ENCODE data around the gene MAEL. TPM values are rescaled to one million over a fixed set of nuclear protein-coding genes. Genes with fewer than 3 reads are reported as not detected.

MAEL gene
- polyA plus RNA-seq, 1 donor from 2014 or later: not detected

DNA sequence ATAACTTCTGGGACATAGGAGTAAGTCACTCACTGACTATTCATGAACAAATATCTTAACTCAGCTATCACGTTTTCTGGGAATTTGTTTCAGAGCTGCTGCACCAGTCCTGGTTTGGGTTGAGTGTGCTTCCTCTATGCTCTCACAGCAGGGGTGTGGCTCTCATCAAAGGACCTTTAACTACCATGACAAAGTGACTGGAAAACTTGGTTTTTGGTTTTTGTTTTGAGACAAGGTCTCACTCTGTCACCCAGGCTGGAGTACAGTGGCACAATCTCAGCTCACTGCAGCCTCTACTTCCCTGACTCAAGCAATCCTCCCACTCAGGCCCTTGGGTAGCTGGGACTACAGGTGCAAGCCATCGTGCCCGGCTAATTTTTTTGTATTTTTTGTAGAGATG is 17.8 kb upstream of the MAEL start:
- Mint-ChIP-seq H3K4me3 (no peak overlapping the region), H3K27me3 (peaks cover 46% of the 10 kb centered on the region), H3K36me3 (peaks cover 2% of the 10 kb centered on the region), H3K9me3 (no peaks in the 10 kb centered on the region), H3K4me1 (peaks cover 13 to 18% (median 17%) of the 10 kb centered on the region in 3 donors), H3K27ac (no peak overlapping the region)

DNA sequence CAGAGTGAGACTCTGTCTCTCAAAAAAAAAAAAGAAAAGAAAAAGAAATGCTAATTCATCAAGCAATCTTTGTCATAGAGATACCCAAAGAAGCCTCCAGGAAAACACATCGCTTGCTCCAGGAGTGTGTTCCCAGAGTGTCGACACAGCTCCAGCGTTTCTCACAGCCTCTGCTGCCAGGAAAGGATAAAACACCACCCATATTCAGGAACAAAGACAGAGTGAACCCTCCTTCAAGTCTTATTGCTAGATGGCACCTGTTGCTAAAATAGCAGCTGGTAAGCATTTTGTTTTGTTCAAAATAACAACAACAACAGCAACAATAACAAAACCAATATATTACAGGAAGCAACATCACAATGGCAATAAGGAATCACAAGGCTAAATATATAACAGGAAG is 16.9 kb upstream of the MAEL start:
- peaks cover 14 to 23% (median 20%) of the 10 kb centered on the region in 3 donors for H3K4me1 Mint-ChIP-seq
- H3K36me3 Mint-ChIP-seq: peaks cover 2% of the 10 kb centered on the region
- H3K27ac Mint-ChIP-seq: no peak overlapping the region
- H3K9me3 Mint-ChIP-seq: no peaks in the 10 kb centered on the region
- H3K27me3 Mint-ChIP-seq: peaks cover 48% of the 10 kb centered on the region
- H3K4me3 Mint-ChIP-seq: peak overlapping the region in 1 of 4 donors; percentile 13

DNA sequence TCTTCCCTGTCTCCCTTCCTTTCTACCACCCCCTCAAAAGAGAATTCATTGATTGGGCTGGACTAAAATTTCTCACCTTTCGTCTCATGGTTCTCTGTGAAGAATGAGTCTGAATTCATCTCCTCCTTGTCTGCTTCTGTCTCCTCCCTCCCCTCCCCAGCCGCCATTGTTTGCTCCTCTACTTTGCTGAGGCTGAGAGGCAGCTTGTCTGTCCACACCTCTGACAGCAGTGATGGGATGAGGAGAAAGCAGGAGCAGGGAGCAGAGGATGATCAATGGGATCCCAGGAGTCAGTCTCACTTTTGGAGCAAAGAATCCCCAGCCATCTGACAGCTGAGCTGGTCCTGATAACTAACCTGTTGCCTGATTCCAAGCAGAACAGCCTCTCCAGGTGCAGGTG is 16.3 kb upstream of the MAEL start:
- peaks cover 48% of the 10 kb centered on the region for H3K27me3 Mint-ChIP-seq
- no peaks in the 10 kb centered on the region for H3K9me3 Mint-ChIP-seq
- peaks cover 14 to 24% (median 20%) of the 10 kb centered on the region in 3 donors for H3K4me1 Mint-ChIP-seq
- peaks cover 2% of the 10 kb centered on the region for H3K36me3 Mint-ChIP-seq
- no peak overlapping the region for H3K27ac Mint-ChIP-seq
- no peak overlapping the region for H3K4me3 Mint-ChIP-seq

DNA sequence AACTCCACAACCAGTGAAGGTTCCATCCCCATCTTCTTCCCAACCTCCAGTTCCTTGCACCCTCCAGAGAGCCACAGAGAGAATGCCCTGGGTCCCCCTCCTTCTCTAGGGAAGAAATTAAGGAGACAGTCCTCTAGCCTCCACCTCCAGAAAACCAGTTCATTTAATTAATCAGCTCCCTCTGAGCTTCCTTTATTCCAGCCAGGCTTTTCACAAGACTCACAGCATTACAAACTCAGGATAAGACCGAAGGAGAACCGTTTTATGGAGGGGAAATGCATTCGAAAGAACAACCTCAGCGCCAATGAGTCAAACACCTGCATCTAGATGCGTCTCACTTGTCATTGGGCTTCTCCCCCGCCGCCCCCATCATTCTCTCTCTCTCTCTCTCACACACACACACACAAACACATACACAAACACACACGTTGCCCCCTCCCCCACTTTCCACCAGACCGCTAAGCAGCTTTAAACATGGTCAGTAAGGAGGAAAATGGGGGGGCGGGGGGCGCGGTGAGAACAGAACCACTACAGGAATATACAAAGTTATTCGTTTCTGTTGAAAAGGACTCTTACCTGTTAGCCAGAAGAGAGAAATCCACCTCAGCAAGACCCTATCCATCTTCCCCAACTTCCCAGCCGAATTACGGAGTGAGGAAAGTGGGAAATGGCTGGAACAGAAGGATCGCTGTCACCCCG is 14.3 kb upstream of the MAEL start:
- Mint-ChIP-seq H3K27me3 (peaks cover 43% of the 10 kb centered on the region), H3K27ac (peak overlapping the region in 1 of 3 donors; percentile 73), H3K9me3 (no peaks in the 10 kb centered on the region), H3K4me1 (peaks cover 14 to 24% (median 20%) of the 10 kb centered on the region in 3 donors), H3K4me3 (peak overlapping the region; percentile 66 to 94 (median 88)), H3K36me3 (peaks cover 2% of the 10 kb centered on the region)

DNA sequence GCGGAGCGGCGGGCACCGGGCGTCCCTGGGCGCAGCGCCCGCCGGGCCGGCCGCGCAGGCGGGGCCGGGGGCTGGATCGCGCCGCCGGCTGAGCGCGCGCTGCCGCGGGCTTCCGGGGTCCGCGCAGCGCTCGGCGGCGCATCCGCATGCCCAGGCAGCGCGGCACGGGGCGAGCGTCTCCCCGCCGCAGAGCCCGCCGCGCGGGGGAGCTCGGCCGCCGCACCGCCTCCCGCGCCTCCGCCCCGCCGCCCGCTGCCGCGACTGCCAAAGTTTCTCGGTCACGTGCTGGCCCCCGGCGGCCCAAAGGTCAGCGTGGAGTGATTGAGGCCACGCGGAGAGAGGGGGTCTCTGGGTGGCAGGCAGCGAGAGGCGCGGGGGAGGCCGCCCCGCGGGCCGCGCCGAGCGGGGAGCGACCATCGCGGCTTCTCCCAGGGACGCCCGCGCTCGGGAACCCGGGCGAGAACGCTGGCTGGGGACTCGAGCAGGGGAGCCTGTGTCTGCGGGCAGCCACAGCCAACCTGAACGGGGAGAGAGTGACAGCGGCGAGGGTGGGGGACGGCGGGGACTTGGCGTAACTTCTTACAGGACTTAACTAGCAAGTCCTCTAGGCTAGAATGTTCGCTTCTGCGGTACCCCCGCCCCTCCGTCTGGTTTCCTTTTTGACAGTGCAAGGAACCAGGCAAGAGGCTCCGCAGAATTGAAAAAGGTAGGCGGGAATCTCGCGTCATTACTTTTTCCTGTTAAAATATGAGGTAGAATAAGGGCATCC is 13.5 kb upstream of the MAEL start, which contains the start of gene ILDR2:
ILDR2 (minus strand) TSS at position 180 of the 769 bp plus-strand sequence. CDS start 272 bp downstream, outside the sequence.
- peaks cover 14 to 22% (median 20%) of the 10 kb centered on the region in 3 donors for H3K4me1 Mint-ChIP-seq
- peak within 1 kb of the TSS in 1 of 3 donors; percentile 73 for H3K27ac Mint-ChIP-seq
- peaks cover 2% of the 10 kb centered on the region for H3K36me3 Mint-ChIP-seq
- H3K9me3 Mint-ChIP-seq: no peaks in the 10 kb centered on the region
- H3K4me3 Mint-ChIP-seq: peak within 1 kb of the TSS; percentile 83 to 94 (median 88)
- H3K27me3 Mint-ChIP-seq: peaks cover 38% of the 10 kb centered on the region

DNA sequence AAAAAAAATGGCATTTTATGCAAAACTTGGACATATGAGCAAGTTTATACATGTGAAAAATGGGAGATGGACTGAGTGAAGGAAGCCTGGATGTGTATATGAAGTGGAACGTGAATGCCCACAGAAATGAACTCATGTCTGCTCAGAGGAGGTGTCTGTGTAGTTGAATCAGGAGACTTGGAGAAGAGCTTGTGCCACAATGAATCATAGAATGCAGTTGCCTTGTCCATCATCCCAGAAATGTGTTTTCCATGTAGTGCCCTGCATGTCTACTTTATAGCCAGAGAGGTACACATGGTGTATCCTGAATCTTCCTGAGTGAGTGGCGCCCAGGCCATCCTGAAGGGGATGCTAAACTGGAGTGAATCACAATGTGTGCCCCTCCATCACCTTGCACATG is 11.1 kb upstream of the MAEL start:
- peaks cover 12 to 19% (median 15%) of the 10 kb centered on the region in 3 donors for H3K4me1 Mint-ChIP-seq
- no peak overlapping the region for H3K27ac Mint-ChIP-seq
- H3K36me3 Mint-ChIP-seq: peaks cover 2% of the 10 kb centered on the region
- peaks cover 22% of the 10 kb centered on the region for H3K27me3 Mint-ChIP-seq
- no peaks in the 10 kb centered on the region for H3K9me3 Mint-ChIP-seq
- H3K4me3 Mint-ChIP-seq: no peak overlapping the region

DNA sequence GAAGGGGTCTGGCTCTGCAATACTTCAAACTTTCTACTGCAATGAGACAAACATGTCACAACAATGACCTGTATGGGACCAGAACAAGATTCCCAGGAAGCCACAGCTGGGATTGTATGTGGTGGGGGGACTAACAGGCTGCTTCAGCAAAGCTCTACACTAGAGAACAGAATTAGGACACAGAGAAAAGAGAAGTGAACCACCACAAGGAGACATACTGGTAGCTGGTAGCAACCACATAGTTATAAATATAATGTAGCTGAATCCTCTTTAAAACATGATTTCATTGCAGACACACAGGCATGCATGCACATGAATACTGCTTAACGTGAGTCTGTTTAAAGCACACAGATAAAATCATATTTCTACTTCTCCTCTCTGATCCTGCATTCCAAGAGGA is 10.3 kb upstream of the MAEL start:
- Mint-ChIP-seq H3K4me3 (peak overlapping the region in 1 of 4 donors; percentile 22), H3K36me3 (peaks cover 2% of the 10 kb centered on the region), H3K27me3 (peaks cover 18% of the 10 kb centered on the region), H3K4me1 (peaks cover 12 to 19% (median 15%) of the 10 kb centered on the region in 3 donors), H3K9me3 (no peaks in the 10 kb centered on the region), H3K27ac (no peak overlapping the region)

DNA sequence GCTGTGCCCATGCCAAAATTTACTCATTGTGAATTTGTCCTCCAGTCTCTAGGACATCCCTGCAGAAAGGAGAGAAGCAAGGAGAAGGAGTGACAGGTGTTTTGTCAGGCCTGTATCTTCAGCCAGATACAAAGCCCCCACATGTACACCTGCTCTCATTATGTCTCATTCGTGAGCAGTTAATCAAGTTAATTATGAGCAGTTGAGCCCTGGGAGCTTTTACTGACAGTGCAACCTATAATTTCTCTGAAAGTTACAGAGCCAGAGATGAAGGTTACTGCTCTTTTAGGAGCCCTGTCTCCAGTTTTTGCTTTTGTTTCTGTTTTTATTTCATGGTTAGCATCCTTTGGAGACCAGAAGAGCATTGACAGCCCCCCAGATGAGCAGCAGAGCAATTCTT is 8.7 kb upstream of the MAEL start:
- H3K27me3 Mint-ChIP-seq: peaks cover 6% of the 10 kb centered on the region

DNA sequence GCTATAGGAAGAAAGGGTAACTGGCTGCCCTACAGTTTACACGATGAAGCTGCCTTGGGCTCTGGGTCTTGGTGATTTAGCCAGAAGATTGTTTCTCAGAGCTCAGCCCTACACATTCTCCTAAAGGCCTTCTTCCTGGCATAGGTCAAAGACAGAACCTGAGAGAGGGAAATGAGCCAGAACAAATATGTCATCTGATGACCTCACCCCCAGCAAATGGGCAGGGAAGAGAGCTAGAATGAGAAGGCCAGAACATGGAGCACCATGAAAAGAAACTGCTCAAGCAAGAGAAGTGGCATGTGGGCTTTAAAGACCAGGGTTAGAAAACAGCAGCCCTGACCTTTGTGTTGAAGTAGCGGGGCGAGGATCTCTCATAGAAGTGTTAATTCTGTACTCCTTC is 8.3 kb upstream of the MAEL start:
- Mint-ChIP-seq H3K36me3 (no peaks in the 10 kb centered on the region), H3K27me3 (peaks cover 6% of the 10 kb centered on the region), H3K9me3 (peaks cover 0 to 2% (median under 1%) of the 10 kb centered on the region in 3 donors), H3K4me1 (peaks cover 5 to 11% (median 6%) of the 10 kb centered on the region in 3 donors), H3K4me3 (no peak overlapping the region), H3K27ac (no peak overlapping the region)

More for the DNA sequence above, 8.7 kb upstream of the MAEL start:
- Mint-ChIP-seq H3K9me3 (peaks cover 0 to 1% (median 0%) of the 10 kb centered on the region in 3 donors), H3K4me1 (peaks cover 5 to 12% (median 6%) of the 10 kb centered on the region in 3 donors), H3K4me3 (no peak overlapping the region), H3K36me3 (no peaks in the 10 kb centered on the region), H3K27ac (no peak overlapping the region)

DNA sequence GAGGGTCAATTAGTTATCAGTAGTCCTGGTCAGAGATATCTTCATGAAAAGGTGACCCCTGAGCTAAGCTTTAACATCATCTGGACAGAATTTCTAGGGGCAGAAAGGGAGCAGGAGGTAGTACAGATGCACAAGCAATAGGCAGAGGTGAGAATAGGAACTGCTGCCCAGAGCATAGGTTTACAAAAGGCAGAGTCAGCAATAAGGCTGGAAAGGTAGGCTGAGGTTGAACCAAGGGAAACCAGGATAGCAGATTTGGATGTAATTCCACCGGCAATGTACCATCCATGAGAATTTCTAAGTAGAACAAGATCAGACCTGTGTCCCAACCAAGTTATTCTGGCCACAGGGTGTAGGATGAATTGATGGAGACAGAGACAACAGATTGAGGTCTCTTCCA is 7.5 kb upstream of the MAEL start:
- Mint-ChIP-seq H3K27ac (no peak overlapping the region), H3K9me3 (peaks cover 0 to 4% (median 3%) of the 10 kb centered on the region in 3 donors), H3K36me3 (peaks cover 2% of the 10 kb centered on the region), H3K4me3 (no peak overlapping the region), H3K4me1 (peaks cover 0 to 4% (median 0%) of the 10 kb centered on the region in 3 donors), H3K27me3 (peaks cover 6% of the 10 kb centered on the region)

DNA sequence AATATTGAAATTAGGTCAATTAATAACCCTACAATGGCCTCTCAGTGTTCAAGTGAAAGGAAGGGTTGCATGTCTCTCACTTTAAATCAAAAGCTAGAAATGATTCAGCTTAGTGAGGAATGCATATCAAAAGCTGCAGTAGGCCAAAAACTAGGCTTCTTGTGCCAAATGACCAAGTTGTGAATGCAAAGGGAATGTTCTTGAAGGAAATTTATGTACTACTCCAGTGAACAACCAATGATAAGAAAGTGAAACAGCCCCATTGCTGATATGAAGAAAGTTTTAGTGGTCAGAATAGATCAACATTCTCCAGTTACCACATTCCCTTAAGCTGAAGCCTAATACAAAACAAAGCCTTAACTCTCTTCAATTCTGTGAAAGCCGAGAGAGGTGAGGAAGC is 10.0 kb downstream of the MAEL start:
- peaks cover 4% of the 10 kb centered on the region for H3K36me3 Mint-ChIP-seq
- H3K27ac Mint-ChIP-seq: no peak overlapping the region
- no peak overlapping the region for H3K4me3 Mint-ChIP-seq
- no peaks in the 10 kb centered on the region for H3K4me1 Mint-ChIP-seq
- H3K27me3 Mint-ChIP-seq: peaks cover 10% of the 10 kb centered on the region
- H3K9me3 Mint-ChIP-seq: peaks cover 0 to 17% (median 3%) of the 10 kb centered on the region in 3 donors

DNA sequence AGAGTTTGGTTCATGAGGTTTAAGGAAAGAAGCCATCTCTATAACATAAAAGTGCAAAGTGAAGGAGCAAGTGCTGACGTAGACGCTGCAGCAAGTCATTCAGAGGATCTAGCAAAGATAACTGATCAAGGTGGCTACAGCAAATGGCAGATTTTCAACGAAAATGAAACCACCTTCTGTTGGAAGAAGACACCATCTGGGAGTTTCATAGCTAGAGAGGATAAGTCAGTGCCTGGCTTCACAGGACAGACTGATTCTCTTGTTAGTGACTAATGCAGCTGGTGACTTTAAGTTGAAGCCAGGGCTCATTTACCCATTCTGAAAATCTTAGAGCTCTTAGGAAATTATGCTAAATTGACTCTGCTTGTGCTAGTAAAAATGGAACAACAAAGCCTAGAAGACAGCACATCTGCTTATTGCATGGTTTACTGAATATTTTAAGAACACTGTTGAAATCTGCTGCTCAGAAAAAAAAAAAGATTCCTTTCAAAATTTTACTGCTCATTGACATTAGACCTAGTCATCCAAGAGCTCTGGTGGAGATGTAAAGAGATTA is 10.5 kb downstream of the MAEL start:
- peaks cover 0 to 17% (median 3%) of the 10 kb centered on the region in 3 donors for H3K9me3 Mint-ChIP-seq
- peaks cover 10% of the 10 kb centered on the region for H3K27me3 Mint-ChIP-seq
- no peaks in the 10 kb centered on the region for H3K4me1 Mint-ChIP-seq
- no peak overlapping the region for H3K27ac Mint-ChIP-seq
- H3K4me3 Mint-ChIP-seq: no peak overlapping the region
- H3K36me3 Mint-ChIP-seq: peaks cover 4% of the 10 kb centered on the region

DNA sequence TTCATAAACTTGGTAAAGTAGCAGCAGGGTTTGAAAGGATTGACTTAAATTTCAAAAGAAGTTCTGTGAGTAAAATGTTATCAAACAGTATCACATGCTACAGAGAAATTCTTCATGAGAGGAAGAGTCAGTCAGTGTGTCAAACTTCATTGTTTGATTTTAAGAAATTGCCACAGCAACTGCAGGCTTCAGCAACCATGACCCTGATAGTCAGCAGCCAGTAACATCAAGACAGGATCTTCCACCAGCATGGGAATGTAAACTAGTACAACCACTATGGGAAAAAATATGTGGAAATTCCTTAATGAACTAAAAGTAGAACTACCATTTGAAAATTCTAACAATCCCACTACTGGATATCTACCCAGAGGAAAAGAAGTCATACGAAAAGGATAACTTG is 11.5 kb downstream of the MAEL start:
- Mint-ChIP-seq H3K27ac (no peak overlapping the region), H3K9me3 (peaks cover 0 to 17% (median 3%) of the 10 kb centered on the region in 3 donors), H3K4me1 (no peaks in the 10 kb centered on the region), H3K36me3 (peaks cover 4% of the 10 kb centered on the region), H3K4me3 (no peak overlapping the region), H3K27me3 (peaks cover 10% of the 10 kb centered on the region)

DNA sequence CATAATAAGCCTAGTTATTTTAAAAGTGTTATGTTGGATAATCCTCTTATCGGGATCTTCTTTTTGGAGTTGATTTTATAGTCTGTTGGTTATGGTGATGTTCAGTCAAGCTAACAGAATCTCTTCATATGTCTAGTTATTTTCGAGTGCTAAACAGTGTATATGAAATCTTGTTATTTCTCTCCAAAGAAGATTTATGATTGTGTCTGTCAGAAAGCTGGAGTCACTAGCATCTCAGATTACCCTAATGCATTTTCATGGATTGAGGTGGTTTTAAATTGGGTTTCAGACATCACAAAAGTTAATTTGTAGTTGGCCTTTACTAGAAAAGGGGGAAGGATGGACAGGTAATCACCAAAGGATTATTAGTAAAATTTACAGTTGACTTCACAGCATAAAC is 13.3 kb downstream of the MAEL start:
- no peaks in the 10 kb centered on the region for H3K4me1 Mint-ChIP-seq
- H3K4me3 Mint-ChIP-seq: no peak overlapping the region
- H3K27ac Mint-ChIP-seq: no peak overlapping the region
- peaks cover 4% of the 10 kb centered on the region for H3K36me3 Mint-ChIP-seq
- peaks cover 0 to 17% (median 3%) of the 10 kb centered on the region in 3 donors for H3K9me3 Mint-ChIP-seq
- peaks cover 10% of the 10 kb centered on the region for H3K27me3 Mint-ChIP-seq

DNA sequence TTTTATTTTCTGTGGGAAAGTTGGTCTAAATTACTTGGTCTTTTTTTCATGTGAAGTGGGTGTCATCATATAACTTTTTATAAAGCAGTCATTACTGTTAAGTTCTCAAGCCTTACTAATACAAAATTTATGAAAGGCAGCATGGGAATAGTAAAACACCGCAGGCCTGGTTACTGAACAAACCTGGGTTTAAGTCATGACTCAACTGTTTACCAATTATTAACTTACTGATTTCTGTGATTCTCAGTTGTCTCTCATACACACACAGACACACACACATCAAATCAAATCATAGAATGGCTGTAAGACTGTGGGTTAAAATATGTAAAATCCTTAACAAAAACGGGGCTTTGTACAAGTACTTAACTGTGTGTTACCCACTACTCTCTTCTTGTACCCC is 14.6 kb downstream of the MAEL start:
- Mint-ChIP-seq H3K27me3 (peaks cover 10% of the 10 kb centered on the region), H3K4me1 (no peaks in the 10 kb centered on the region), H3K9me3 (peaks cover 0 to 17% (median 3%) of the 10 kb centered on the region in 3 donors), H3K27ac (no peak overlapping the region), H3K4me3 (no peak overlapping the region), H3K36me3 (peaks cover 4% of the 10 kb centered on the region)
